Measurements from ENCODE around the gene PRKCSH.
A peak's percentile ranks its signal among the peaks of the same experiment; 100 is the strongest.
"Not testable (repeated sequence)": the region's sequence is repeated elsewhere in the genome, so short reads cannot be mapped to it uniquely, and the experiment has no call there.

Gene PRKCSH

DNA sequence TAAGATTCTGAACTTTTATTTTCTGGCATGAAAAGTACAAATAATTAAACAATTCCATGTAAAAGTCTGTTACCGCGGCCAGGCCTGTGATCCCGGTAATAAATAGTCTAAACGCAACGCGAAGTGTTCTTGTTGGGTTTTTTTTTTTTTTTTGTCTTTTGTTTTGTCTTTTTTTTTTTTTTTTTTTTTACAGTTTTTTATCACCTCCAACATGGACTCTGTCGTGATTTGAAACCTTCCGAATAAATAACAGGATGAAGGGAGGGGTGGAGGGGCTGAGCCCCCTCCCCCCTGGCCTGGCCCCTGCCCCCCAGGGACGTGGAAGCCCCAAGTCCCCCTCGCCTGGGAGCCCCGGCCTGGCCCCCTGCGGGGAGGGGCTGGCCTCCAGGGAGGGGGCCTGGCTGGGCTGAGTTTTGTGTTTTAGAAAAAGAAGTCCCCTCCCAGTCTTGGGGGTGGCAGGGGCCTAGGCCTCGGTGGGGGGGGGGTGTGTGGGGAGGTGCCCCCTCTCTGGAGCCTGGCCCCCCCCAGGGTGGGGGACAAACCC is 16.0 kb downstream of the PRKCSH start:
- no peak for DNase-seq

DNA sequence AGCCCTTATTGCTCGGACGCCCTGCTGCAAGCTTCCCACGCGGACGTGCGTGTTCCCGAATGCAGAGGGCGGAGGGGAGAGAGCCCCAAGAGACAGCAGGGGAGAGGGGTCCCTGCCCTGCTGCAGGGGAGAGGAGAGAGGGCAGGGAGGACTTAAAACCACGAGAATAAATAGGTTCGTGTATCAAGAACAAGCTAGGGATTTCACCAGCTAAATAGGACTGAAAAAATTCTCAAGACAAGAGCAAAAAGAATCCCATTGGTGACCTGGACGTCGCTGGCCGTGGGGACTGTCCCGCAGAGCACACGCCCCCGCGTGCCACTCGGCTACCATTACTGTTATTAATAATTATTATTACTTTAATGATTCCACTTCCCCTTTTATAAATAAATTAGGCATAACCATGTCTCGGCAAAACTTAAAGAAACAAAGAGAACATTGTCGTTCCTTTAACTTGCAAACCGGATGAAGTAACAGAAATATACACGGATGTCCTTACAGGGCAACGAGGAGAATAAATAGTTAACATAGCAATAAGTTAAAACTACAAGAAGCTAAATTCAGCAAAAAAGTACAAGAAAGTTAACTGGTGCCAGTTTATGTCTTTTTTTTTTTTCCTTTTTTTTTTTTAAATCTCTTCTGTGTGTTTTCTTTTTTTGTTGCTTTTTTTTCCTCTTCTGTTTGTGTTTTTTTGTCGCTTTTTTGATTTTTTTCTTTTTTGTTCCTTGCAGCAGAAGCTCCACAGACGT is 16.6 kb downstream of the PRKCSH start:
- DNase-seq, result no peak

DNA sequence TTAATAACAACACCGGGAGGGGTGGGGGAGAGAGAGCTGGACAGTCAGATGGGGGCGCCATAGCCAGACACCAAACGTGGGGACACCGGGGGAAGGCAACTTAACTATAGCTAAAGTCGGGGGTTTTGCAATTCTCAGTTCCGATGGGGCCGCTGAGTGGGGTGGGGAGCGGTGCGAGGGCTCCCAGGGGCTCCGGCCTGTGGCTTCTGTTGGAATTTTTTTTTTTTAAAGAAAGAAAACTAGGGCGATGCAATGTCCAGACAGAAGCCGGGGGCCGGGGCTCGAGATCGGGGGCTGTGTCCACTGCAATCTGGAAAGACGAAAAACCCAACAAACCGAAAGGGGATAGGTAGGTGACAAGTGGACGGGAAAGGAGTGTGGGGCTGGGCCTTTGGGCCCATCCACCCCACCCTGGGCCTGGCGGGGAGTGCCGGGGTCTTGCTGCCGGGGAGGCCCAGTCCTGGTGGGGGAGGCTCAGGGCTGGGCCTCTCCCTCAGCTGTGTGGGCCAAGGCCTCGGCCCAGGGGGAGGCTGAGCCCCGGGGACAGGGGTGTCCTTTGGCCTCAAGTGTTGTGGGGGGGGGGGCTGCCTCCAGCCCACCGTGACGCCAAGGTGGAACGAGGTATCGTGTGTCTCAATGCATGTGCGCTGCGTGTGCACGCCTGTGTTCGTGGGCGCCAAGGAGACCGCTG is 17.3 kb downstream of the PRKCSH start:
- no peak for DNase-seq

DNA sequence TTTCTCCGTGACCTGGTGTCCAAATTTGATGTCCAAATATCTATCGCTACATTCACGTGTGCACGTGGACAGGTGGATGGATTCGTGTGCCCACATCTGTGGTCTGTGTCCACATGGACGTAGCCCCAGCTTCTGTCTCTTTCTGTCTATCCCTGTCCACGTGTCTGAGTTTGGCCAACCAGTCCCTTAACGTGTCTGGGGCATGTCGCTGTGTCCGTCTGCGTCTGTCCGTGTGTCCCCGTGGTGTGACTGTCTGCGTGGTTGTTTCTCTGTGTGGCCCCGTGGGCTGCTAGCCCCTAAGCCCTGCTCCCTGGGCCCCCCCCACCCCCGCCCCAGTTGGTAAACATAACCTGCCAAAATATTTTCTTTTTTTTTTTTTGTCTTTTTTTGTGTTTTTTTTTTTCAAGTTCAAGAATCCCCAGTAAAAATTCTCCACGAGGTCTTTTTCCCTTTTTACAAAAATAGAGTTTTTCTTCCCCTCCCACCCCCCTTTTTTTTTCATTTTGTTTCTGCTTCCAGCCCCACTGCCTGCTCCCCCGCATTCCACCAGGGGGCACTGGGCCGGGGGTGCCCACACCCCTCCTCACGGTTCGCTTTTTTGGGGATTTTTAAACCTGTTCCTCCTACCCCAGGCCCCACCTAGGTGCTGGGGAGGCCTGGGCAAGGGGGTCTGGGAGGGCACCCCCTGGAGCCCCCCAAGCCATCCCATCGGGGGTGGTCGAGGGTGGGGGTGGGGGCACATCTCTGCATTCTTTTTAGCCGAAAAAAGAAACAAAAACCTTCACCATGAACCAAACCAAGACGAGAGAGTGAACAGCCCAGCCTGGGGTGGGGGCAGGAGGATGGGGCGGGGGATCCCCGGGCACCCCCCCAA is 18.3 kb downstream of the PRKCSH start:
- DNase-seq, result peak; percentile 30

DNA sequence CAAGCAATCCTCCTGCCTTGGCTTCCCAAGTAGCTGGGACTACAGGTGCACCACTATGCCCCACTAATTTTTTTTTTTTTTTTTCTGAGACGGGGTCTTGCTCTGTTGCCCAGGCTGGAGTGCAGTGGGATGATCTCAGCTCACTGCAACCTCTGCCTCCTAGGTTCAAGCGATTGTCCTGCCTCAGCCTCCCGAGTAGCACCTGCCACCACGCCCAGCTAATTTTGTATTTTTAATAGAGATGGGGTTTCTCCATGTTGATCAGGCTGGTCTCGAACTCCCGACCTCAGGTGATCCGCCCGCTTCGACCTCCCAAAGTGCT is 19.8 kb downstream of the PRKCSH start:
- DNase-seq, result not testable (repeated sequence)

DNA sequence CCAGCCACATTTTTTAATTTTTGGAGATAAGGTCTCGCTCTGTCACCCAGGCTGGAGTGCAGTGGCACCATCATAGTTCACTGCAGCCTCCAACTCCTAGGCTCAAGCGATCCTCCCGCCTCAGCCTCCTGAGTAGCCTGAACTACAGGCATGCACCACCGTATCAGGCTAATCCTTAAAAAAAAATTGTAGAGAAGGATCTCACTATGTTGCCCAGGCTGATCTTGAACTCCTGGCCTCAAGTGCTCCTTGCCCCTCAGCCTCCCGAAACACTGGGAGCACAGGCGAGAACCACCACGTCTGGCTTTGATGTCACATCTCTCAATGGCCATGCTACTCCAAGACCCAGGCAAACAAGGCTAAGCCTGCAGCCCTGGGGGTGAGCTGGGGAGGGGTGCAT is 21.2 kb downstream of the PRKCSH start:
- DNase-seq, result no peak

DNA sequence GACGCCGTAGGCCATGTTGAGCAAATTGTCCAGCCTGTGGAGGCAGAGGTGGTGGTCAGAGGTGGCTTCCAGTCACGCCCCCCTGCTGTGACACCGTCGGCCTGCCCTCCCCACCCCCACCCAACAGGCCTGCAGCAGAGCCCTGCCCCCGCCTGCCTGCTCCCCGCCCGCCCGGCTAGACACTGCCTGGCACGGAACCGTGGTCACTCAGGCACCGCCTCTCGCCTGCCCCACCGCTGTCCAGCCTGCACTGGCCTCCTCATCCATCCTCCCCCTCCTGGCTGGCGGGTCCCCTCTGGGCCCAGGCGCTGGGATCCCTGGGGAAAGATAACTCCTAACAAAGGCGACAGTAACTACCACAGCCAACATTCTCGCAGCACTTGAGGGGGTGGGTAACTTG is 21.7 kb downstream of the PRKCSH start:
- no peak for DNase-seq

DNA sequence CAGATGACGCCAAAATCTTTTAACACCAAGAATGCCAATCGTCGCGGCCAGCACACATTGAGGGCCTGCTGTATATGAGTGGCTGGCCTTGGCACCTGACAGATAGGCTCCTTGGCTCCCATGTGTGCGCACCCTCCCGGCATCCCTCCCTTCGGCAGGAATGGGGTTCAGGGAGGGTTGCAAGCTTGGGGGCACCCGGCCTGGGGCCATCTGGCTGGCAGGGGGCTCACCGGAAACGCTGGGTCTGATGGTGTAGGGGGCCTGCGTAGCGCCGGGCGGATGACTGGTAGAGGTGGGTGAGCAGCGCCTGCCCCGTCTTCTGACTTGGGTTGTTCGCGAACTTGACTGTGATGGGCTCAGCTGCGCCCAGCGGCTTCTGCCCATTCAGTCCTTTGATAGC is 22.4 kb downstream of the PRKCSH start:
- no peak for DNase-seq

DNA sequence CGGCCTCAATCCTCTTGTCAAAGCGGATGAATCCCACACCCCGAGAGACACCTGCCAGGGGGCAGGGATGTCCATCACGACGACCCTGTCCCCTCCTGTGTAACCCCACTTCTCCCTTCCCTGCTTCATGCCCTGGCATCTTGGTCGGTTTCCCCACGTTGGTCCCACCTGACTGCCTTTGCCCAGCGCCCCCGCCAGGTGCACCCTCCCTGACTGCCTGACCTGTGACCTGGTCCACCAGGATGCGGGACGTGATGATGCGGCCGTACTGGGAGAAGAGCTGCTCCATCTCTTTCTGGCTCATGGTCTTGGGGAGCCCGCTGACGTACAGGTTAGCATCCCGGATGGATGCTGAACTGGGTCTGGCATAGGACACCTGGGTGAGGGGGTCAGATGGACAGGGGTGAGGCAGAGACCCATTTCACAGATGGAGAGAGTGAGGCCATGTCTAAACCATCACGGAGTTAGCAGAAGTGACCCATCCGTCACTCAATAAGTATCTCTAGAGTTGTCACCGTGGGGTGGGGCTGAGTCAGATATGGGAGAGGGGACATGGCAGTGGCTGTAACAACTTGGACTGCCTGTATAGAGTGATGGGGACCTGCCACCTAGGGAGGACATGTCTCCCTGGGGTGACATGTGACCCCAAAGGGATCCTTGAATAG is 22.9 kb downstream of the PRKCSH start:
- DNase-seq, result no peak

DNA sequence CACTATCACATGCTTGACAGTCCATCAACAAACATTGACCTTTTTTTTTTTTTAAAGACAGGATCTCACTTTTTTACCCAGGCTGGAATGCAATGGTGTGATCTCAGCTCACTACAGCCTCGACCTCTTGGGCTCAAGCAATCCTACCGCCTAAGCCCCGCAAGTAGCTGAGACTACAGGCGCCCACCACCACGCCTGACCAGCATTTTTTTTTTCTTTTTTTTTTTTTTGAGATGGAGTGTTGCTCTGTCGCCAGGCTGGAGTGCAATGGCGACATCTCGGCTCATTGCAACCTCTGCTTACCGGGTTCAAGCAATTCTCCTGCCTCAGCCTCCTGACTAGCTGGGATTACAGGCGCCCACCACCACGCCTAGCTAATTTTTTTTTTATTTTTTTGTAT is 23.5 kb downstream of the PRKCSH start:
- DNase-seq, result not testable (repeated sequence)

DNA sequence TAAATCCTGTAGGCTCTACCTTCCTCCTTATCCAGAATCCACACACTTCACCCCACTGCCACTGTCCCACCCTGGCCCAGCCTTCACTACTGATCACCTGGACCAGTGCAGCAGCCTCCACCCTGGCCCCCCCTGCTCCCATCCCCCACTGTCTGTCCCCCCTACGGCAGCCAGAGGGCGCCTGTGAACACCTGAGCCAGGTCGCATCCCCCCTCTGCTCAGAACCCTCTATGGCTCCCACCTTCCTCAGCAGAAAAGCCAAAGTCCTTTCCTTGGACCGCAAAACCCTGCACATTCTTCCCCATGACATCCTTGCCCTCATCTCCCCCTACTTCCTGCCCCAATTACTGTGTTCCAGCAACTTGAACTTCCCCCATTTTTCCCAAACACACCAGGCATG is 24.8 kb downstream of the PRKCSH start:
- DNase-seq, result no peak

DNA sequence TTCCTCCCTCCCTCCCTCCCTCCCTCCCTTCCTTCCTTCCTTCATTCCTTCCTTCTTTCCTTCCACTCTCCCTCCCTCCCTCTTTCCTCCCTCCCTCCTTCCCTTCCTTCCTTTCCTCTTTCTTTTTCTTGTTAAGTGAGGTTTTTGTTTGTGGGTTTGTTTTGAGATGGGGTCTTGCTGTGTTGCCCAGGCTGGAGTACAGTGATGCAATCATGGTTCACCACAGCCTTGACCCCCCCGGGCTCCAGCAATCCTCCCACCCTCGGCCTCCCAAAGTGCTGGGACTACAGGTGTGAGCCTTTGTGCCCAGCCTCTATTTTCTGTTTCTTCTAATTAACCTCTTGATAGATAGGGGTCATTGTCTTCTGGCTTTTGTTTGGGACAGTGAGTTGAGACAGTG is 26.0 kb downstream of the PRKCSH start:
- DNase-seq, result no peak

DNA sequence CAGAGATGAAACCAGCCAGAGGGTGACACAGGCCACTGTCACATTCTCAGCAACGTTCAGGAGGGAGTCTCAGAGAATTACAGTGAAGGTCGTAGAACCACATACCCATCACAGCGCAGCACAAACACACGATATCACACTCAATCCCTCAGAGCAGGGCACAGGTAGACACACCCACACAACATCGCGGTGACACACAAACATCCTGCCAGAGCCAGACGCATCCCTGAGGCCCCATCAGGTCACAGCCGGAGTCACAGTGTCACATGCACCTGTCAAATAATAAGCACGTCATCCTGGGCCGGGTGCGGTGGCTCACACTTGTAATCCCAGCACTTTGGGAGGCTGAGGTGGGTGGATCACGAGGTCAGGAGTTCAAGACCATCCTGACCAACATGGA is 28.0 kb downstream of the PRKCSH start:
- DNase-seq, result no peak

DNA sequence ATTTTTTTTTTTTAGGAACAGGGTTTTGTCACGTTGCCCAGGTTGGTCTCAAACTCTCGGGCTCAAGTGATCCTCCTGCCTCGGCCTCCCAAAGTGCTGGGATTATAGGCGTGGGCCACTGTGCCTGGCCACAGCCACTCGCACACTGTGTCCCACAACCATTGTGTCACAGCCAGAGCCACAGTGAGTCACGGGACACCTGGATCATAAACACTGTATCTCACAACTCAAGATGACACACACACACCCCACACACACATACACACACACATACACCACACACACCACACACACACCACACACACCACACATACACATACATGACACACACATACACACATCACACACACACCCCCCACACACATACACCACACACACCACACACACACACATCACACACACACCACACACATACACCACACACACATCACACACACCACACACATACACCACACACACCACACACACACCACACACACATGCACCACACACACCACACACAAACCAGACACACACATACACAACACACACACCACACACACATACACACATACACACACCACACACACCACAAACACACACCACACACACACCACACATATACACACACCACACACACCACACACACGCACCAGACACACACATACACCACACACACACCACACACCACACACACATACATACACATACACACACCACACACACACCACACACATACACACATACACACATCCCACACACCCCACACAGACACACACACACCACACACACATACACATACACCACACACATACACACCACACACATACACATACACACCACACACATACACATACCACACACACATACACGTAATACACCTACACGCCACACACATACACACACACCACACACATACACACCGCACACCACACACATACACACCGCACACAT is 29.2 kb downstream of the PRKCSH start:
- DNase-seq, result no peak

DNA sequence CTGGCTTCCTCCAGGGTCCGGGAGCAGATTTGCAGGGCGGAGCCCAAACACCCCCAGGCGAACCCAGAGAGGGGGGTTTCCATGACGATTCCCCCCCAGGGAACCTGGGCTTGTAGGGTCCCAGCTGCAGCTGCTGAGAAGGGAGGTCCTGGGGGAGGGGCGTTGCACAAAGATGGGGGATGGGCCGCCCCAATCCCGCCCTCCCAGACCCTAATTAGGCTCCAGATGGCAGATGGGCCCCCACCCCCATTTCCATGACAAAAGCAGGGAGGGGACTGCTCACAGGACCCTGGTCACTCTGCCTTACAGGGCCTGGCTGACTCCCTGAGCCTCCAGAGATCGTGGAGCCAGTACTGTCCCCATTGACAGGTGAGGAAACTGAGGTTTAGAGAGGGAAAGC is 30.2 kb downstream of the PRKCSH start:
- no peak for DNase-seq

DNA sequence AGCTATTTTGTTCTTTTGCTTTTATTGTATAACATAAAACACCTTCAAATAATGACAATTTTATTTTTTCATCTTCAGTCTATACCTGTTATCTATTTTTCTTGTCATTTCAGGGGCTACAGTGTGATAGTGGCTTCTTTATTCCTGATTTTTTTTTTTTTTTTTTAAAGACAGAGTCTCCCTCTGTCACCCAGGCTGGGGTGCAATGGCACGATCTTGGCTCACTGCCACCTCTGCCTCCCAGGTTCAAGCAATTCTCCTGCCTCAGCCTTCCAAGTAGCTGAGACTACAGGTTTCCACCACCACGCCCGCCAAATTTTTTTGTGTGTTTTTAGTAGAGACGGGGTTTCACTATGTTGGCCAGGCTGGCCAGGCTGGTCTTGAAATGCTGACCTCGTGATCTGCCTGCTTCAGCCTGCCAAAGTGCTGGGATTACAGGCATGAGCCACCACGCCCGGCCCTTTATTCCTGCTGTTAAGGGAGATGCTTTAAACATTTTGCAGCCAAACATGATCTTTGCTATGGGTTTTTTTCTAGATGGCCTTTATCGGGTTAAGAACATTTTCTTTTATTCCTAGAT is 32.9 kb downstream of the PRKCSH start:
- not testable (repeated sequence) for DNase-seq

DNA sequence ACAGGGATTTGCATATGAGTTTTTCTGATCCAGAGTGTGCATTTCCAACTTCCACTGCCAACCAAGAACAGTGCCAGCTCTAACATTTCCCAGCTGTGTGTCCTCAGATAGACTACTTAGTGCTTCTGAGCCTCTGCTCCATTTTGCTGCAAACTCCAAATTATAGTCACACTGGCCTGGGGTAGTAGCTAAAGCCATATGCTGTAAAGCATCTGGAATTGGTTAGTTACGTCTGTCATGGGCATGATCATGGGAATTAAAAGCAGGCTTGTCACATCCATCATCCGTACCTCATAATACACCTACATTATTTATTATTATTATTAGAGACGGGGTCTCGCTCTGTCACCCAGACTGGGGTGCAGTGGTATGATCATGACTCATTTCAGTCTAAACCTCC is 38.3 kb downstream of the PRKCSH start:
- DNase-seq, result no peak

DNA sequence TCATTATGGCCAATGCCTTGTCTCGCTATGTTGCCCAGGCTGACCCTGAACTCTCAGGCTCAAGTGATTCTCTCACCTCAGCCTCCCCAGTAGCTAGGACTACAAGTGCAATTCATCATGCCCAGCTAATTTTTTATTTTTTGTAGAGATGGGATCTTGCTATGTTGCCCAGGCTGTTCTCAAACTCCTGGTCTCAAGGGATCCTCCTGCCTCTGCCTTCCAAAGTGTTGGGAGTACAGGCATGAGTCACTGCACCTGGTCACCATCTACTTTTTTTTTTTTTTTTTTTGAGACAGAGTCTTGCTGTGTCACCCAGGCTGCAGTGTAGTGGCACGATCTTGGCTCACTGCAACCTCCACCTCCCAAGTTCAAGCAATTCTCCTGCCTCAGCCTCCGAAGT is 39.9 kb downstream of the PRKCSH start:
- DNase-seq, result not testable (repeated sequence)

DNA sequence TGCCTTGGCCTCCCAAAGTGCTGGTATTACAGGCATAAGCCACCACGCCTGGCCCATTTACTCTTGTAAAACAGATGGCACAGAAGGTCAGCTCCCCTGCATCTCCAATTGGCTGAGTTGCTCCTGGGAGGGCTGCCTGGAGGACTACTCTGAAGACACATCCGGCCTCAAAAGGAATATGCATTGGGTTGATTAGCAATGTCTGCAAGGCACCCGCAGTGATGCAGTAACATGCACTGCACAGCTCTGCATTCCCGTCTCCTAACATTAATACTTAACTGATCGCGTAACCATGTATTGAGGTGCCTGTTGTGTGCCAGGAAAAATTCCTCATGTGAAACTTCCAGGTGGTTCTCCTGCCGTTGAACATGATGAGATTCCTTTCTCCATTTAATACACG is 40.4 kb downstream of the PRKCSH start:
- DNase-seq, result no peak

DNA sequence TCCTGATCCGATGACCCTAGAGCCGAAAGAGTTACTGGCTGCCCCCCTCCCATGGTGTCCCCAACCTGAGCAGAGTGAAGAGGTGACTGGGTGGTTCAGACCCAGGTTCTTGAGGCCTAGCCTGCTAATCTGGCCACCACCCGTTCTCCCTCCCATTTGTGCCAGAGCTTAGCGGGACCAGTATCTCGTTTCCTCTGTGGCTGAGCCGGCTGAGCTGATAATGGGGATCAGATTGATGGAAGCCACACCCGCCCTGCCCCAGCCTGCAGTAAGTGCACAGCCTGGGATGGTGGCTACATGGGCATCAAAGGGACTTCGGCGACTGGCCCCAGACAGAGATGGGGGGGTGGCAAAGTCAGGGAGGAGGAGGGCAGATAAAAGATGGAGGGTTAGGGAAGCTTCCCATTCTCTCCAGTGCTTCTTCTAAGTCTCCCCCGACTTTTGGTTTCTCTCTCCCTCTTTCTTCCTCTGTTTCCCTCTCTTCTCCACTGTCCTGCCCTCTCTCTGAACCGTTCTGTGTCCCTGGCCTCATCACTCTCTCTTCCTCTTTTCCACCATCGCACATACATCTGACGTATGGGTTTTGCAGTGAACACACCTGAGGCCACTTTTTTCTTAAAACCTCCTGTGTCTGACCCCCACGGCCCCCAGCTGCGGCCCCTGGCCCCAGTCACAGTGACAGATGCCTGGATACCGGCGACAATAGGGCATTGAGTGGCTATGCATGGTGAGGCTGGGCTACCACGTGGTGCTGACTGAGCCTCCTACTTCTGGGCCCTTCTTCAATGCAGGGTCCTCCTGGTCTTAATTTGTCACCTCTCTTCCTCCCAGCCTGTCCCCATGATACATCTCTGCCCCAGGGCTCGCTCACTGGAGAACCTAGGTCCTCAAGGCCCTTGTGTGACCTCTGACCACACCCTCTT is 43.0 kb downstream of the PRKCSH start:
- no peak for DNase-seq

All from activated naive CD4-positive, alpha-beta T cell treated with anti-CD3 and anti-CD28 coated beads, Interleukin-2, amount 50 U/mL, for 16 hours (primary cell).